ENCODE data around the gene SRRD. TPM values are rescaled to one million over a fixed set of nuclear protein-coding genes. Genes with fewer than 3 reads are reported as not detected.

The SRRD gene
- total RNA-seq, 1 donor from 2014 or later: 22.8 TPM

Other genes with a start within 250 kb of the SRRD start
- gene ASPHD2, start 54.6 kb upstream of the SRRD start, total RNA-seq: 17.4 and 18.5 TPM in 2 replicates
- 37.1 and 38.1 TPM in 2 replicates for gene HPS4, start 94 bp upstream of the SRRD start, total RNA-seq
- gene TFIP11, start 28.6 kb downstream of the SRRD start, total RNA-seq: 62.8 and 64.1 TPM in 2 replicates
- gene TPST2, start 106.3 kb downstream of the SRRD start, total RNA-seq: 74.8 and 82.1 TPM in 2 replicates
- gene CRYBB1, start 134.2 kb downstream of the SRRD start, total RNA-seq: not detected in 2 replicates
- 0.27 TPM in 1 of 2 replicates, not detected in the other for gene CRYBA4, start 138.1 kb downstream of the SRRD start, total RNA-seq
- 249 and 268 TPM in 2 replicates for gene MIAT, start 173.7 kb downstream of the SRRD start, total RNA-seq

All from T-helper 1 cell treated with Interleukin-12 subunit alpha and Interleukin-12 subunit beta and Interleukin-4 antibody, amounts not matched to agents 30 ng/mL and 1 ng/mL, for 36 hours (primary cell).